GM18858 (cell line): ENCODE measurements around the gene FOXQ1.
"Not testable (repeated sequence)": the region's sequence is repeated elsewhere in the genome, so short reads cannot be mapped to it uniquely, and the experiment has no call there.

Source experiments
- ATAC-seq: cut with Tn5 transposase; IDR thresholded peaks from one replicate; pipeline ENCODE4 v1.9.1; 2021; ENCODE audit not compliant: unreplicated experiment

FOXQ1 gene

GRCh38 chr6:1318584-1318983 lies 6.7 kb downstream of the FOXQ1 start:
- not testable (repeated sequence) for ATAC-seq

- no peak for ATAC-seq
These were observed 9.8 kb downstream of the FOXQ1 start for GRCh38 chr6:1321738-1322137.

GRCh38 chr6:1322156-1322555 lies 10.3 kb downstream of the FOXQ1 start:
- no peak for ATAC-seq

GRCh38 chr6:1322696-1323219 lies 10.9 kb downstream of the FOXQ1 start:
- no peak for ATAC-seq

GRCh38 chr6:1324936-1325335 lies 13.0 kb downstream of the FOXQ1 start:
- no peak for ATAC-seq

- ATAC-seq = no peak
These were observed 13.8 kb downstream of the FOXQ1 start for GRCh38 chr6:1325461-1326309.

GRCh38 chr6:1326535-1327121 lies 14.7 kb downstream of the FOXQ1 start:
- ATAC-seq = no peak

- ATAC-seq = no peak
These were observed 15.7 kb downstream of the FOXQ1 start for GRCh38 chr6:1327630-1328029.

GRCh38 chr6:1328129-1328800 lies 16.4 kb downstream of the FOXQ1 start:
- ATAC-seq = no peak

- ATAC-seq = no peak
These were observed 17.8 kb downstream of the FOXQ1 start for GRCh38 chr6:1329708-1330107.

GRCh38 chr6:1334684-1335083 lies 22.8 kb downstream of the FOXQ1 start:
- no peak for ATAC-seq

- no peak for ATAC-seq
These were observed 23.6 kb downstream of the FOXQ1 start for GRCh38 chr6:1335367-1336037.

GRCh38 chr6:1336246-1336843 lies 24.4 kb downstream of the FOXQ1 start:
- no peak for ATAC-seq

- ATAC-seq = no peak
These were observed 25.9 kb downstream of the FOXQ1 start for GRCh38 chr6:1337791-1338190.

- no peak for ATAC-seq
These were observed 34.2 kb downstream of the FOXQ1 start for GRCh38 chr6:1346101-1346500.

GRCh38 chr6:1346558-1347091 lies 34.7 kb downstream of the FOXQ1 start:
- ATAC-seq = no peak

GRCh38 chr6:1347161-1347560 lies 35.3 kb downstream of the FOXQ1 start:
- ATAC-seq = no peak

- no peak for ATAC-seq
These were observed 36.8 kb downstream of the FOXQ1 start for GRCh38 chr6:1348675-1349074.

GRCh38 chr6:1349655-1350054 lies 37.8 kb downstream of the FOXQ1 start:
- no peak for ATAC-seq

- ATAC-seq = no peak
These were observed 39.6 kb downstream of the FOXQ1 start for GRCh38 chr6:1351381-1352008.
